HG03045 (cell line): ENCODE results near the gene MATN1.

Experiments
- ATAC-seq: cut with Tn5 transposase; IDR thresholded peaks from one replicate; pipeline ENCODE4 v1.9.1; 2021; ENCODE audit warnings: mild to moderate bottlenecking, moderate library complexity; ENCODE audit not compliant: unreplicated experiment

The MATN1 gene

DNA sequence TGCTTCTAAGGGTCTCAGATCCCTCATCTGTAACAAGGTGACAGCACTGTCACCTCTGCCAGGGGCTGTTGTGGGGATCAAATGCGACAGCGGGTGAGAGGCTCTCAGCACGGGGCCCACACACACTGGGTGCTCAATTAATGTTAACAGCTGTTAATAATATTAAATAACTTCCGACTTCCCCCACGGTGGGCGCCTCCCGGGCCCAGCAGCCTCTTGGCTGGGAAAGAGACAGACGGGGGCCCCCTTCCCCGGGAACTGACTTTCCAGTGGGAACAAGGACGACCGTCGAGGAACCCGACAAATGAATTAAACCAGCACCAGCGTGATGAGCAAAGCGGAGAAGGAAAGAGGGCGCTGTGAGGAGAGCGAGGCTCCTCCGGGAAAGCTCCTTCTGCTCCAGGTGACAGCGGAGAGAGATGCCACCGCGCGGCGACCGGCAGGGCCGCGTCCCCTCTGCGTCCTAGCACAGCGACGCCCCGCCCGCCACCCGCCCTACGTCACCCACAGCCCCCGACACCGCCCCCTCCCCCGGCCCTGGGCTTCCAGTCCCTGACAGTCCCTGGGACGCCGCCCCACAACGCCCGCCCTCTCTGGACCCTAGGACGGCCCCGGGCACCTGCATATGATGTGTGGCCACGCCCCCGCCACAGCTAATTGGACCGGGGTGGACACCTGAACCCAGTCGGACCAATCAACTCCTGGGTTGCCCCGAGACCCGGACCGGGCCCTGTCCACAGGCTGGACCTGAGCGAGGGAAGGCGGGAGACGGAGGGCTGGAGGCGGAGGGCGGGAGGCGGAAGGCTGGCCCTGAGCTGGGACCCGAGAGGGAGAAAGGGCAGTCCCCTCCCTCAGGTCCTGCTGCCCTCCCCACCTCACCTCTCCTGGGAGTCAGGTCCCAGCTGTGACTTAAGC lies 38.2 kb downstream of the MATN1 start:
- ATAC-seq: no peak

DNA sequence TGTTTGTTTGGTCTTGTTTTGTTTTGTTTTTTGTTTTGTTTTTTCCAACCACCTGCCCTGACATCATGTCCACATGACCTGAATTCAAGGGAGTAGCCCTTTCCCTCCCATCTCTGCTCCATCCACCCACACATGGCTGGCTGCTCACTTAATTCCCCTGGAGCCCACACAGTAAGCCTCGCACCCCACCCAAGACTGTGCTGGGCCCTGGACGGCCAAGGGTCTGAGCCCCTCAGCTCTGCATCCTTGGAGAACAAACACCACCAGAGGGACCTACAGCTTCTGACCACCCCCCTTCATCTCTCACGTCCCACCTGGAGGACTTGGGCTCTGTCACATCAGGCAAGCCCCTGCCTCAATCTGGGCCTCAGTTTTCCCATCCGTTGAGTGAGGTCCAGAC lies 39.1 kb downstream of the MATN1 start:
- no peak for ATAC-seq

DNA sequence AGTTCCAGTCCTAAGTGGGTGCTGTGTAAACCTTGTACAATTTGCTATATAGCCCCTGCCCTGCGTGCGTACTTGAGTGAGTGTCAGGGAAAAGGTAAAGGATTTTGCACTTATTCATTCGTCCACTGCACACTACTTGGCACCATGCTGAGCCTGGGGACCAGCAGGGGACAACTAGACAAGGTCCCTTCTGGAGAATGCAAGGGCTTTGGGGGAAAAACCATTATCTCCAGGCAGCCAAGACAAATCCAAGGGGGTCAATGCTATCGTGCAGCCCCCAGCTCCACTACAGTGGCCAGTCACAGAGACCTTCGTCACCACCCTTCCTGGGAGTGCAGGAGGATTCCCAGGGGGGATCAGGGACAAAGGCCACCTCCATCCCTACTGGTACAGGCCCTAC lies 39.7 kb downstream of the MATN1 start:
- no peak for ATAC-seq

DNA sequence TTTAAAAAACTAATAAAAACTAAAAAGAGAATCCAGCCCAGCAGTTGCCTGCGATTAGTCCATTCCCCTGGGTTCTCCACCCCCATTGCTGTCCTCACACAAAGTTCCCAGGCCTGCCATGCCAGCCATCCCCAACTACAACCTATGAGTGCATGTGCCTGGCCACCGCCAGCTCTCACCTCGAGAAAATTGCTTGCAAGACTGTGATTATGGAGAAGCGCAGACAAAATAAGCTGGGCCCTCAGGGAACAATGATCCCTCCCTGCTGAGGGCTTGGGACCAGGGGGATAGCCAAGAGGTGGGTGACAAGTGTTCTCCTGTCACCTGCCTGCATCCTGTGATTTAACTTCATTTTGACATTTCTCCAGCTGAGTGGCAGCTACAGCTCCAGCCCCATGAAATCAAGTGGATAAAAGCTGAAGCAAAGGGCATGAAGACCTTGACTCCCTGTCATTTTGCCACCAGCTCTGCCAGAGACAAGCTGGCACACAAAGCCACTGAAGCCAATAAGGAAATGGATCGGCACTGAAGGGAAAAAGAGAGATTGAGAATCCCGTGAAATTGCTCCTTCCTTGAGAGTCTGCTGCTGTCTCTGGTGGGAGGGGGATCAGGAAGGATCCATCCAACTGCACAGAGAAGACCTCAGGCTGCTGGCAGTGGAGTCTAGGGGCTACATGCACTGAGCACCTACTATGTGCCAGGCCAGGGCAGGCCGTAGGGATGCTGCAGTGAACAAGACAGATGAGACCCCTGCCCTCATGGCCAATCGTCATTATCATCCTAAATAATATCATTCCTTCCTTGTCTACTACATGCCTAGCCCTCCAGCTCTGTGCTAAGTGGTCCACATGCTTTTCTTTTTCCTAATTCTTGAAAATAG lies 40.7 kb downstream of the MATN1 start:
- ATAC-seq: no peak

DNA sequence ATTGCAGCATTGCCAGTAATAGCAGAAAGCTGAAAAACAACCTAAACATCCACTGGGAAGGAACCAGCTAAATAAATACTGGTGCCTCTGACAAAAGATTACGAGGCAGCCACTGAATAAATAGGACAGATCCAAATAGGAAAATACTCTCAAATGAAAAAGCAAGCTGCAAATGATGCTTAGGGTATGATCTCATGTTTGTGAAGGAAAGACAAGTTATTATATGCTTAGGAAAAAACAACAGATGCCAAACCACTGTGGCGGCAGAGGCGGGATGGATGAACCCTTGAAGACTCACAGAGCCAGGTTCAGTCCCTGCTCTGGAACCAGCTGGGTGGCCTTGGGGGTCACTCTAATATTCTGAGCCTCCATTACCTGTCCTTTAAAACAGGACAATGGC lies 41.6 kb downstream of the MATN1 start:
- ATAC-seq: no peak

DNA sequence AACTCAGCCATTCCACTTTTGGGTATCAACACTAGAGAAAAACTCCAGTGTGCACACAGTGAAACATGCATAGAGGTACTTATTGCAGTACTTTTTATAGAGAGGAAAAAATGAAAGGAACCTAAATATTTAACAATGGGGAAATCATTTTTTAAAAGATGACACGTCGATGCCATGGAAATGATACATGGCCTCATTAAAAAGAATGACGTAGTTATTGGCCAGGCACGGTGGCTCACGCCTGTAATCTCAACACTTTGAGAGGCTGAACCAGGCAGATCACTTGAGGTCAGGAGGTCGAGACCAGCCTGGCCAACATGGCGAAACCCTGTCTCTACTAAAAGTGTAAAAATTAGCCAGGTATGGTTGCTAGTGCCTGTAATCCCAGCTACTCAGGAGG lies 42.5 kb downstream of the MATN1 start:
- ATAC-seq: no peak

DNA sequence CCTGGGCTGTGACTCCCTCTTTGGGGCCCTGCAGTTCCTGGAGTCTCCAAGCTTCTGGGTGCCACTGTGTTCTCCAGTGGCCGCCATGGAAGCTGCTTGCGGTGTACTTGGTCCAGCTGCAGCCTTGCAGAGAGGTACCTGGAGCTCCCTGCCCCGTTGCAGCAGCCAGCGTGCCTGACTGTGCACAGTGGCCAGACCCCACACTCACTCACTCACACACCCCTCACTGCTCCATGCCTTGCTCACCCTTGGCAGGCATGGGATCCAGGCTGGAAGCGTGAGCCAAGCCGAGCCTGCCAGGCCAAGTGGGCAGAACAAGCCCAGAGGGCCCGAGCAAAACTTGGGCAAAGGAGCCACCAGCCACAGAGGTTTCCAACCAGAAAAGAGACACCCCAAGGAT lies 43.0 kb downstream of the MATN1 start:
- ATAC-seq: no peak

DNA sequence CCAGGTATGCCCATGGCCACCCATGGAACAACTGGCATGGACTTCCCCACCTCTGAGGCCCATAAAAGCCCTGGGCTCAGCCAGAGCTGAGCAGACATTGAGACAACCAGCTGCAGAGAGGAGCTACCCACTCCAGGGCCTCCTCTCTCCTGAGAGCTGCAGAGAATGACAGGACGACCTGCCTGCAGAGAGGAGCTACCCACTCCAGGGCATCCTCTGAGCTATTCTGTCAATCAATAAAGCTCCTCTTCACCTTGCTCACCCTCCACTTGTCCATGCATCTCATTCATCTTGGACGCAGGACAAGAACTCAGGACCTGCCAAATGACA lies 43.4 kb downstream of the MATN1 start:
- no peak for ATAC-seq

DNA sequence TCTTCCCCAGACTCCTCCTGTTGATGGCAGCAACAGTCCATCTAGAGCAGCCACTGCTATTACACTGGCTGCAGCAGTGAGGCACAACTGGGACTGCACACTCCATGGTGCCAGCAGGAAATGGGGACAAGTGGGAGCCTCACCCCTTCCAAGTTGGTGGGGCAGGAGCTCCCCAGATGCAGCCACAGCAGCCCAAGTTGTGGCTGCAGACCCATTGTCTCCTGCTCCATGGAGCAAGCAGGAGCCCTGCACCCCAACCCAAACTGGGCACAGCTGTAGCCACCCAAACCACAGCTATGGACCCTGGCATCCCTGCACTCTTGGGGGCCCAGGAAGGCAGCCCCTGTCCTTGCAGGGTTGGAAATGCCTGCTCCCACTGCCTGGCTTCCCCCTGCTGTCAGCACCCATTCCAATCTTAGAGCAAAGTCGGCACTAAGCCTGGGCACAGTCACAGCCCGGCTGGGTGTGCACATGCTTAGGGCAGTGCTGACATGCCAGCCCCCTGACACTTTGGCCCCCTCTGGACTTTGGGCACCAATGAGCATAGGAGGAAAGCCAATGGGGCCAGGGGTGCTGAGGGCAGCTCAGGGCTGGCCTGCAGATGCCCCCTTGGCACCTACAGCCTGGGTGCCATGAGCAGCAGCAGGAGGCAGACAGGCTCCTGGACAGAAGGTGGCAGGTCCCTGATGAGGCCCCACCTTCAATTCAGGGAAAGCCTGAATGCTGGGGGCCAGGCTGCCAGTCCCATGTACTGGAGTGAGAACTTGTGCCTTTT lies 44.0 kb downstream of the MATN1 start:
- no peak for ATAC-seq

DNA sequence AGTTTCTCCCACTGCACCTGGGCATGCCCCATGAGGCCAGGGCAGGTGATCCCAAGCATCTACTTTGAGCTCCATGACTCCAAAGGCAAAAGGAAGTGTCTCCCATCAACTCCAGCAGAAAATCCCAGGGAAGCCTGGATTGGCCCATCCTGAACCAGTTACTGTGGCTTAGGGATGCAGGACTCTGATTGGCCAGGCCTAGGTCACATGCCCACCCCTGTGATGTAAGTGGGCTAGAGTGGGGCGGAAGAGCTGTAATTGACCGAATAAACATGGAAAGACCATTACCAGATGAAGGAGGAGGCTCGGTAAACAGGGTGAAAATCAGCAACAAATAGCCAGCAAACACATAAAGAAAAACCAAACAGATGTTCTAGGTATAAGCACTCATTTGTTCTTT lies 45.2 kb downstream of the MATN1 start:
- ATAC-seq: no peak

DNA sequence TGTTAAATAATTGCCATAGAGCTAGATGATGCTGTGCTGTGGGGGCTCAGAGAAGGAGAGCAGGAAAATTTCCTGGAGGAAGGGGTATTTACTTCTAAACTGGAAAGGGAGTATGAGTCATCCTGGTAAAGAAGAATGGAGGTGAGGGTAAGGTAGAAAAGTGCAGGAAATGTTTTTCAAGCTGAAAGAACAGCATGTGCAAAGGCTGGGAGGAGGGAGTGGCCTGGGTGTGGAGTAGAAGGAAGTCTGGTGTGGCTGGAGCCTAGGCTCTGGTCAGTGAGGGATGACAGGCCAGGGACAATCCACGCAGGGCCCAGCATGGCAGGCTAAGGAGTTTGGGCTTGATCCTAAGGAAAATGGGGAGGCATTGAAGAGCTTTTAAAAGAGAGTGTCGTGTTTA lies 45.9 kb downstream of the MATN1 start:
- ATAC-seq: no peak

DNA sequence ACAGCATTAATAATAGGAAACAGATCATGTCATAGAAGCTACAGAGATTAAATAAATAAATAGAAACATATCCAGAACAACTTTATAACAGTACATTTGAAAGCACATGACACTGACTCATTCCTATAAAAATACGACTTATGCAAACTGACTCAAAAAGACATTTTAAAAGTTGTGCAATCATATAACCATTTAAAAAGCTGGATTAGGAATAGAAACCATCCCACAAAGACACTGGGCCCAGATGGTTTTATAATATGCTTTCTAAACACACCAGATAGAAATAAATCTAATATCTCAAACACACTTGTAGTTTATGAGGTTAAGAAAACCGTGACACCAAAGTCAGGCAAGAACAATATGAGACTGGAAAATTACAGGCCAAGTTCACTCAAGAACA lies 47.6 kb downstream of the MATN1 start:
- no peak for ATAC-seq

DNA sequence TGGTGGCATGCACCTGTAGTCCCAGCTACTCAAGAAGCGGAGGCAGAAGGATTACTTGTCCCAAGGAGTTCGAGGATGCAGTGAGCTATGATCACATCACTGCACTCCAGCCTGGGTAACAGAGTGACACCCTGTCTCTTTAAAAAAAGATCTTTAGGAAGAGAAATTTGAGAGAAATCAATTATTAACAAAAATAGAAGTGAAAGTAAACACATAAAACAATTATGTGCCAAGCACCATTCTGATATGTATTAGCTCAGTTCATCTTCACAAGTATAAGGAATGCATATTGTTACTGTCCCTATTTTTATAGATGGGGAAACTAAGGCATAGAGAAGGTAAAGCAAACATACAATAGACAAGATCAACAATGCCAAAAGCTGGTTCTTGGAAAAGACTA lies 48.1 kb downstream of the MATN1 start:
- no peak for ATAC-seq

DNA sequence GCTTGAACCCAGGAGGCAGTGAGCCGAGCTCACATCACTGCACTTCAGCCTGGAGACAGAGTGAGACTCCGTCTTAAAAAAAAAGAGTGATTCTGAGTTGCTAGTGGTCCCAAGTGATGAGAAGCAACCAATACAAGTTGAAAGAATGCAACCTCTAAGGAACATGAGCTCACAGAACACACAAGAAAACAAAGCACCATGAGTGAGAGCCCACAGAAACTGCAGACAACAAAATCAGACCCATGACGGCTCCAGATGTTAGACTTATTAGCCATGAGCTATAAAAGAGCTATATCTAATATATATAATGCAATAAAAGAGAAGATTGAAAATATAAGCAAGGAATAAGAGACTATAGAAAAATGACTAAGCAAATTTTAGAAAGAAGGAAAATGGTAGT lies 50.0 kb downstream of the MATN1 start:
- no peak for ATAC-seq

DNA sequence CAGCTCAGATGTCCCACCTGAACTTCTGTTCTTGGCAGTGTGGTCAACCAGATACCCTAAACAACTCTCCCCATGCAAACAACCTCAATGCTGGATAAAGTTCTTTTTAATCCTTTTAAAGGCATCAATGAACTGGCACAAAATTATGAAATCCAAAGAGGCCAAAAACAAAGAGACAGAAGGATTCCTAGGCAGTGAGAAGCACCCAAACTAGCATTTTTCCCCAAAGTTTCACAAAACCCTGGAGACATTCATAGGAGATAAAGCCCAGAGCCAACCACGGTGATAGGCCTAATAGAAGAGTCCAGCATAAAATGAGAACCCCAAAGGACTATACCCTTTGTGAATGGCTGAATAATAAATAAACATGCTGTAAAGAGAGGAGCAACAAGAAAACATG lies 50.7 kb downstream of the MATN1 start:
- ATAC-seq: no peak

DNA sequence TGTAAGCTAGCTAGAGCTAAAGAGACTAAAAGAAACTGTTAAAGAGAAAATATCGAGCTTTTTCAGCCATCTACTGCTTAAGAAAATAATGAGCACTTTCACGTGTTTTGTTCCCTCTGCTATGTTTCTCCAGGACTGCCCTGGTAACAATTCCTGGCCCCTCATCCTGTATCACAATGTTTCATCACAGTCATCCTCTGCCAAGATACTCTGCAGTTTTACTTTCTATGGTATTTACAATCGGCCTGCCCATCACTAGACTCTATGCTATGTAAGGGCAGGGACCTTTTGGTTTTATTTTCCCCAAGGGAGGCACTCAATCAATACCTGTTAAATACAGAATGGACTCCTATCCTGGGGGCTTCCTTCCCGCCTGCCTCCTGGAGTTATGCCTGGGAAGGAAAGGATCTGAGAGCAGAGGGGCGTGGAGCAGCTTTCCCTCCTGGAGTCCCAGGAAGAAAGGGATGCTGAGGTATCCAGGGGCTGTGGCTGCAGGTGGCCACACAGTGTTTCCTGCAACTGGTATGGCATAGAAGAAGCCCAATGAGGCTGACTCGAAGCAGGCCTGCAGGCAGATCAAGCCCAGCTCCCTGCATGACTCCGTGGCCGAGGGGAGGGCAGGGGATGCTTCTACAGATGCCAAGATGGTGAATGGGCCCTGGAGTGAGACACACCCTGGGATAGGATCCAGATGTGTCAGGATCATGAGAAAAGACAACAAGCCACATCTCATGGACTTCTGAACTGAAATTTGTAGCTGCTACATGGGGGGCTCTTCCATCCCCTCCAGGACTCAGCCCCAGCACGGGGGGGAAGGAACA lies 52.9 kb downstream of the MATN1 start:
- ATAC-seq: no peak

DNA sequence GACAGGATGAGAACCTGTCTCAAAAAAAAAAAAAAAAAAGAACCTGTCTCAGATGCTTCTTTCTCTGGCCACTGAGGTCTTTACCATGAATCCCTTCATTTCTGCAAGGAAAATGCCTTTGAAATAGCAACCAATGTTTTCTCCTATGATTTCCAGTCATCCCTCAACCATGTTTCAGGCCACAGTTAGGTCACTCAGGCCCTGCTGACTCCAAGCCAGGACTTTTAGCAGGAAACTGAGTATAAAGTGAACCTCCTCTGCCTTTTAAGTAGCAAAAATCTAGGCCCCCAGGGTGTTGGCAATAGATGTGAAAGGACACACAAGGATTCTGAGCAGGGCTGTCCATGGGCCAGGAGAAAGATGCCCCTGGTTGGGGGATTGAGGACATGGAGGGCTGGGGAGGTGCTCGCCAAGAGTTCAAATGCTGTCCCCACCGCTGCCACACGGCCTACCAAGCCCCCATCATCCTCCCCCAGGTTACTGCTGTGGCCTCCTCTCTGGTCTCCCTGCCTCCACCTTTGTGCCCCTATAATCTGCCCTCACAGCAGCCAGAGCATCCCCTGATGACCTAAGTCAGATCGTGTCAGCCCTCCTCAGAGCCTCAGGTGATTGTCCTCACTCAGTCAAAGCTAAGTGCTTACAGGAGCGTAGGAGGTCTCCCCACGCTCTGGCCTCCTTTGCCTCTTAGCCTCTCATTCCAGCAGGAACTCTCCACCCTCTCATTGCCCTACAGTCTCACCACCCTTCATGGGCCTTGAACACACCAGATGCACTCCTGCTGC lies 54.6 kb downstream of the MATN1 start:
- ATAC-seq: no peak

DNA sequence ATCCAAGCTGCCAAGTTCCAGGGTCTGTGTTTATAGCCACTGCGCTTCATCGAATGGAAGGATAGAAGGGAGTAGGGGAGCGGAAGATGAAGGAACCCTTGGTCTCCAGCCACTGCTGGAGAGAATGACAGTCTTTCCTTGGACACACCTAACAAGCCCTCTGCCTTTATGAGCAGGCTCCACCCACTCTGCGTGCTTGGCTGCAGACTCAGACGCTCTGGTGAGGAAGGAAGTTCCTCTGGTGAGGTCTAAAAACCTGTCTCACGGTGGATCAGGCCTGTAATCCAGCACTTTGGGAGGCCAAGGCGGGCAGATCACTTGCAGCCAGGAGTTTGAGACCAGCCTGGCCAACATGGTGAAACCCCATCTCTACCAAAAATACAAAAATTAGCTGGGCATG lies 55.4 kb downstream of the MATN1 start:
- ATAC-seq: no peak

DNA sequence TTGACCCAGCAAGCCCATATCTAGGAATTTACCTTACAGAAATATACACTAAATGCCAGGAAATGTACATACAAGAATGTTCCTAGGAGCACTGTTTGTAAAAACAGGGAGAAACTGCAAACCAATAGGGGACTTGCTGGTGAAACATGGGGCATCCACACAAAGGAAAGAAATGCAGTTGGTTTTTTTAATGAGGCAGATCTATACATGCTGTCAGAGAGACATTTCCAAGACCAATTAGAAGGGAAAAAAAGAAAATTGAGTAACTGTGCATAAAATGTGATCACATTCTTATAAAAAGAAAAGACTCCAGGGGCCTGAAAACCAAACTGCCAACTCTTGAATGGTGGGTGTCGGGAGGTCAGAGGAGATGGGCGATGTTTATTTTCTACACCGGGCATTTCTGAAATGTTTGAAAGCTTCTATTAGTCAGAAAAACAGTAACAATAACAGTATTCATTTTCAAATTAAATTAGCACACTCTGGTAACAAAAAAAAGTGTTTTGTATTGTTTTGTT lies 56.6 kb downstream of the MATN1 start:
- no peak for ATAC-seq
